Measurements from ENCODE around the gene CEP170B.

Gene CEP170B

DNA sequence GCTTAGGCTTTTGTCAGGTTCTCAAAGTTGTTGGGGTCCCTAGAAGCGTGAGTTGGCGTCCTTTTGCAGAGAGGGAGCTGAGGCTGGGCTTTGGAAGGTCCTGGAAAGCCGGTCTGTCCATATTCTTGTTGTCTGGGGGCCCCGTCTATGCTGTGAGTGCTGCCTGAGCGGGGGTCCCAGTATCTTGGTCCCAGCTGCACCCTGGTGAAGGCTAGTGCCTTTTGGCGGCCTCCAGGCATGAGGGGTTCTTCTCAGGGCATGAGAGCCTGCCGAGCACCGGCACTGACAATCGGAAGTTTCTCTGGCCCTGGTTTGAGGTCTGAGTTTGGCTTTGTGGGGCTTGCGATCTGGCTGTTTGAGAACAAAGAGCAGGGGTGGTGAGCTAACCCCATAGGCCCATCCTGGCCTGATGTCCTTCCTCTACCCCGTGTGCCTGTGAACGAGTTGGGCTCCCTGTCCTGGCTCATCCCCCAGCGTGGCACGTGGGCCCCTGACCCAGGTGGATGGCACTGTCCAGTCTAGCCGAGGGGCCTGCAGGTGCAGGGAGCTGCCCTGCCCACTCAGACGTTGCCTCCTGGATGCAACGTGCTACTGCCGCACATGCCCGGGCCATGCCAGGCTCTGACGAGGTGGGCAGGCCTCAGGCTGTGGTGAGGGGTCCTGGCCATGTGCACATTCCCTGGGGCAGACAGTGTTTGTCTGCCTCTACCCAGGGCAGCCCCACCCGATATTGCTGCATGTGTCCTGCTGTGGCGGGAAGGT is 3.9 kb downstream of the CEP170B start:
- Histone ChIP-seq H3K27ac (no peak overlapping the region), H3K4me3 (no peak overlapping the region)
- TF ChIP-seq, protein P1, sequence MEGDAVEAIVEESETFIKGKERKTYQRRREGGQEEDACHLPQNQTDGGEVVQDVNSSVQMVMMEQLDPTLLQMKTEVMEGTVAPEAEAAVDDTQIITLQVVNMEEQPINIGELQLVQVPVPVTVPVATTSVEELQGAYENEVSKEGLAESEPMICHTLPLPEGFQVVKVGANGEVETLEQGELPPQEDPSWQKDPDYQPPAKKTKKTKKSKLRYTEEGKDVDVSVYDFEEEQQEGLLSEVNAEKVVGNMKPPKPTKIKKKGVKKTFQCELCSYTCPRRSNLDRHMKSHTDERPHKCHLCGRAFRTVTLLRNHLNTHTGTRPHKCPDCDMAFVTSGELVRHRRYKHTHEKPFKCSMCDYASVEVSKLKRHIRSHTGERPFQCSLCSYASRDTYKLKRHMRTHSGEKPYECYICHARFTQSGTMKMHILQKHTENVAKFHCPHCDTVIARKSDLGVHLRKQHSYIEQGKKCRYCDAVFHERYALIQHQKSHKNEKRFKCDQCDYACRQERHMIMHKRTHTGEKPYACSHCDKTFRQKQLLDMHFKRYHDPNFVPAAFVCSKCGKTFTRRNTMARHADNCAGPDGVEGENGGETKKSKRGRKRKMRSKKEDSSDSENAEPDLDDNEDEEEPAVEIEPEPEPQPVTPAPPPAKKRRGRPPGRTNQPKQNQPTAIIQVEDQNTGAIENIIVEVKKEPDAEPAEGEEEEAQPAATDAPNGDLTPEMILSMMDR (IDR thresholded peaks at IDR 0.05), result no peak
- DNase-seq (ENCODE audit: low spot score), result no peak

- H3K4me3 ChIP-seq, result no peak overlapping the region
- no peak for DNase-seq (ENCODE audit: low spot score)
- H3K27ac ChIP-seq, result no peak overlapping the region
- TF ChIP-seq, protein P1 (IDR thresholded peaks at IDR 0.05), result no peak
Observed at GRCh38 chr14:104869669-104870367, 4.8 kb downstream of the CEP170B start.

GRCh38 chr14:104870368-104871144 is 5.5 kb downstream of the CEP170B start:
- DNase-seq (ENCODE audit: low spot score), result no peak
- TF ChIP-seq, protein P1 (IDR thresholded peaks at IDR 0.05), result no peak
- Histone ChIP-seq H3K4me3 (no peak overlapping the region), H3K27ac (no peak overlapping the region)

DNA sequence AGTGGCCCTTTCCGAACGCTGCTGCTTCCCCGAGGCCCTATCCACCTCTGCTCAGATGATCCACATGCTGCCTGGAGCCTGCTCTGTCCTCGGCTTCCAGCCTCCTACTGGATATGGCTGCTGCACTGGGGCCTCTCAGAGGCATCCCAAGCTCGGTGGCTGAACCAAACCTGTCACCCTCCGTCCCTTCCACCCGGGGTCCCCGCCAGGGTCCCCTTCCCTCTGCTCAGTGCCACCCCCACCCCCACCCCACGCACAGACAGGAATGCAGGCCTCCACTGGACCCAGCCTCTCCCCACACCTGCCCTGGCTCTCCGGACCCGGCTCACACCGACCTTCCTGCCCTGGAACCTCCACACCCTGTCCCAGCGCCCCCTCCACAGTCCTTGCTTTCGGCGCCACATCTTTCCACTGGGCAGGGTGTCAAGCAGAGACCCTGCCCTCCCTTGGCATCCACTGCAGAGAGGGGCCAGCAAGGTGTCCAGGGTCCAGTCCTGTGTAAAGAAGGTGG is 6.1 kb downstream of the CEP170B start:
- DNase-seq (ENCODE audit: low spot score), result no peak

GRCh38 chr14:104871656-104872468 is 6.8 kb downstream of the CEP170B start:
- Histone ChIP-seq H3K27ac (no peak overlapping the region), H3K4me3 (no peak overlapping the region)
- TF ChIP-seq, protein P1 (IDR thresholded peaks at IDR 0.05), result no peak
- DNase-seq (ENCODE audit: low spot score), result no peak

More for the DNA sequence above, 6.1 kb downstream of the CEP170B start:
- no peak overlapping the region for H3K4me3 ChIP-seq
- H3K27ac ChIP-seq, result no peak overlapping the region
- TF ChIP-seq, protein P1 (IDR thresholded peaks at IDR 0.05), result no peak

Measured in coronary artery (tissue), 2 donors.